NCI-H2171 (cell line): ENCODE data around the gene CDK5.

Source experiments
- DNase-seq: peaks from one replicate; lab custom pipeline; 2025; lab: John Stamatoyannopoulos, UW

The CDK5 gene

GRCh38 chr7:151073990-151074389 is 16.3 kb upstream of the CDK5 start:
- DNase-seq: no peak

GRCh38 chr7:151071032-151071866 is 13.6 kb upstream of the CDK5 start:
- DNase-seq: no peak

GRCh38 chr7:151070574-151070960 is 12.9 kb upstream of the CDK5 start:
- DNase-seq: no peak

- no peak for DNase-seq
Observed at GRCh38 chr7:151069841-151070573, 12.3 kb upstream of the CDK5 start.

GRCh38 chr7:151068069-151068773 is 10.5 kb upstream of the CDK5 start:
- DNase-seq: no peak

- DNase-seq: no peak
Observed at GRCh38 chr7:151066273-151066974, 8.7 kb upstream of the CDK5 start.

GRCh38 chr7:151065516-151065915 is 7.8 kb upstream of the CDK5 start:
- DNase-seq: no peak

- DNase-seq: no peak
Observed at GRCh38 chr7:151064993-151065392, 7.3 kb upstream of the CDK5 start.

- DNase-seq: no peak
Observed at GRCh38 chr7:151064454-151064853, 6.8 kb upstream of the CDK5 start.

GRCh38 chr7:151063212-151063561 is 5.5 kb upstream of the CDK5 start:
- no peak for DNase-seq

- DNase-seq: no peak
Observed at GRCh38 chr7:151062399-151063211, 4.9 kb upstream of the CDK5 start.

- no peak for DNase-seq
Observed at GRCh38 chr7:151062111-151062398, 4.4 kb upstream of the CDK5 start.

GRCh38 chr7:151061213-151062110 is 3.8 kb upstream of the CDK5 start:
- no peak for DNase-seq

- no peak for DNase-seq
Observed at GRCh38 chr7:151060416-151061212, 2.9 kb upstream of the CDK5 start.

- DNase-seq: no peak
Observed at GRCh38 chr7:151060113-151060415, 2.4 kb upstream of the CDK5 start.

GRCh38 chr7:151059367-151060112 is 1.8 kb upstream of the CDK5 start, which contains the start of gene SLC4A2:
Gene SLC4A2 (plus strand): TSS chr7:151059589. CDS start chr7:151061988, 2,399 bp downstream.
- DNase-seq: peak; percentile 58

- DNase-seq: no peak
Observed at GRCh38 chr7:151058781-151059366, 1.2 kb upstream of the CDK5 start.

- peak; percentile 98 for DNase-seq
Observed at GRCh38 chr7:151057989-151058780, 488 bp upstream of the CDK5 start.
